Keratinocyte (primary cell): ENCODE data around the gene UAP1.

Source experiments
- CTCF ChIP-seq, 3 experiments: IDR thresholded peaks in 1 of 3; conservative IDR thresholded peaks in 1 of 3; optimal IDR thresholded peaks in 1 of 3; 2 replicates in 2 of 3; 3 replicates in 1 of 3; pipeline versions ENCODE3 to v1.5.1; 2011; ENCODE audit warnings: low read length in 3 of 3, mild to moderate bottlenecking in 3 of 3, moderate library complexity in 2 of 3, control low read depth in 1 of 3, inconsistent platforms in 1 of 3; ENCODE audit not compliant: insufficient read depth in 2 of 3; ENCODE audit errors: extremely low read depth in 1 of 3
- EZH2 ChIP-seq: IDR thresholded peaks from one replicate; pipeline ENCODE4 v1.6.1; 2012; ENCODE audit warnings: inconsistent platforms, mild to moderate bottlenecking, low read length, moderate library complexity

- TF ChIP-seq CTCF (optimal IDR thresholded peaks at IDR 0.05 in 1 of 3, IDR thresholded peaks at IDR 0.05 in 1 of 3, conservative IDR thresholded peaks at IDR 0.05 in 1 of 3; ENCODE audit: extremely low read depth in 1 of 3, insufficient read depth in 2 of 3, low read length in 3 of 3) (no peak), EZH2 (no peak)
Observed at GRCh38 chr1:162649583-162649982, 88.1 kb downstream of the UAP1 start.
